CD4-positive, alpha-beta T cell treated with Interleukin-4 for 1 hour (primary cell): ENCODE results near the gene STK32C.
A peak's percentile ranks its signal among the peaks of the same experiment; 100 is the strongest.

ENCODE experiments used
- DNase-seq, 2 donors: peaks; one replicate each; pipeline ENCODE4 v3.0.0-alpha.2; 2020 to 2022

The STK32C gene

GRCh38 chr10:132163826-132164515 lies 143.8 kb downstream of the STK32C start:
- DNase-seq, result no peak

DNA sequence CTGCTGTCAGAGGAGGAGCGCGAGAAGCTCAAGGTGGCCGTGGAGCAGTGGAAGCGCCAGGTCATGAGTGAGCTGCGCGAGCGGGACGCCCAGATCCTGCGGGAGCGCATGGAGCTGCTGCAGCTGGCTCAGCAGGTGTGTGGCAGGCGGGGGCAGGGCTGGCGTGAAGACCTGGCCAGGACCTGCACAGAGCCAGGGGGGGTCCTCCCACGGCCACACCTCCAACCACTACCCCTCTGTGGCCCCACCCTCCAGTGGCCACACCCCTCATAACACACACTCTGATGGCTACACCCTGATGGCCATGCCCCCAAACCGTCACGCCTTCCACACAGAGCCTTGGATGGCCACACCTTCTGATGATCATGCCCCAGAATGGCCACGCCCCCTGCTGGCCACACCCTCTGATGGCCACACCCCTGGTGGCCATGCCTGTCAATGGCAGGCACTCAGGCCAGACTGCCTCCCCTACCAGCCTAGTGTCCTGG lies 144.4 kb downstream of the STK32C start:
- DNase-seq, result peak in 1 of 2 donors; percentile 69

DNA sequence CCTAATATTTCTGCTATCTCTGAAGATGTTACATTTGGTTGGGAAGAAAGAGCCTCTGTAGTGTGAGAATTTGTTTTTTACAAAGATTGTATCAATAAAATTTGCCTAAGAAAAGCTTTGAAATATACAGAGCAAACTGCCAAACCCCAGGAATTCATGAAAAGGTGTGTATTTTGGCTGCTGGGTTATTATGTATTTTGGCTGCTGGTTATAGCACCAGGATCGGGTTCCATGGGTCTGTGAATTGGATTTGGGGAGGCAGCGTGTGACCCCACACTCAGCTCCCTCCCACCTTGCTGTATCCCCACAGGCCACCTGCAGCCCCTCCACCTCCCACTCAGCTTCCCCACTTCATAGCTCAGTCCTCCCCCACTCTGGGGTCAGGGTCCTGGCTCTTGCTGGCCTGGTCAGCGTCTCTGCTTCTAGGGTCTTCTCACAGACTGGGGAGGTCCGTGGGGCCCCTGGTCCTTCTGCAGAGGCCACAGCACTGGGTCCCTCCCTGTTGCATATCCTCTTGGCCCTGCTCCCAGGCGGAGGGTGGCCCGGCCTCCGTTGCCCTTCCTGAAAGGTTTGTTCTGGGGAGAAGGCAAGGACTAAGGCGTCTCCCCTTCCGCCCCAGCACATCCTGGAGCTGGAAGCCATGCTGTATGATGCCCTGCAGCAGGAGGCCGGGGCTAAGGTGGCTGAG lies 145.0 kb downstream of the STK32C start:
- no peak for DNase-seq

- DNase-seq, result peak in 1 of 2 donors; percentile 59
Observed at GRCh38 chr10:132162021-132162531, 145.7 kb downstream of the STK32C start.

DNA sequence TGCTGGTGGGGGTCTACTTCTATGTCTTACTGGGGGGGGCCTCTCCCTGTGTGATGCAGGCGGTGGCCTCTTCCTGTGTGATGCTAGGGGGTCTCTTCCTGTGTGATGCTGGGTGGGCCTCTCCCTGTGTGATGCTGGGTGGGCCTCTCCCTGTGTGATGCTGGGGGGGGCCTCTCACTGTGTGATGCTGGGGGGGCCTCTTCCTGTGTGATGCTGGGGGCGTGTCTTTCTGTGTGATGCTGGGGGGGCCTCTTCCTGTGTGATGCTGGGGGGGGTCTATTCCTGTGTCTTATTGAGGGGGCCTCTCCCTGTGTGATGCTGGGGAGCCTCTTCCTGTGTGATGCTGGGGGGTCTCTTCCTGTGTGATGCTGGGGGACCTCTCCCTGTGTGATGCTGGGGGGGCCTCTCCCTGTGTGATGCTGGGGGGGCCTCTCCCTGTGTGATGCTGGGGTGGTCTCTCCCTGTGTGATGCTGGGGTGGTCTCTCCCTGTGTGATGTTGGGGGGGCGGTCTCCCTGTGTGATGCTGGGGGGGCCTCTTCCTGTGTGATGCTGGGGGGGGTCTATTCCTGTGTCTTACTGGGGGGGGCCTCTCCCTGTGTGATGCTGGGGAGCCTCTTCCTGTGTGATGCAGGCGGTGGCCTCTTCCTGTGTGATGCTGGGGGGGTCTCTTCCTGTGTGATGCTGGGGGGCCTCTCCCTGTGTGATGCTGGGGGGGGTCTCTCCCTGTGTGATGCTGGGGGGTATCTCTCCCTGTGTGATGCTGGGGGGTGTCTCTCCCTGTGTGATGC lies 146.7 kb downstream of the STK32C start:
- DNase-seq, result peak; percentile 46 to 74

DNA sequence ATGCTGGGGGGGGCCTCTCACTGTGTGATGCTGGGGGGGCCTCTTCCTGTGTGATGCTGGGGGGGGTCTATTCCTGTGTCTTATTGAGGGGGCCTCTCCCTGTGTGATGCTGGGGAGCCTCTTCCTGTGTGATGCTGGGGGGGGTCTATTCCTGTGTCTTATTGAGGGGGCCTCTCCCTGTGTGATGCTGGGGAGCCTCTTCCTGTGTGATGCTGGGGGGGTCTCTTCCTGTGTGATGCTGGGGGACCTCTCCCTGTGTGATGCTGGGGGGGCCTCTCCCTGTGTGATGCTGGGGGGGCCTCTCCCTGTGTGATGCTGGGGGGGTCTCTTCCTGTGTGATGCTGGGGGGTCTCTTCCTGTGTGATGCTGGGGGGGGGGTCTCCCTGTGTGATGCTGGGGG lies 147.5 kb downstream of the STK32C start:
- peak in 1 of 2 donors; percentile 56 for DNase-seq

GRCh38 chr10:132159302-132160230 lies 148.2 kb downstream of the STK32C start:
- peak; percentile 58 to 83 for DNase-seq

- DNase-seq, result peak; percentile 33 to 79
Observed at GRCh38 chr10:132158823-132159222, 148.9 kb downstream of the STK32C start.

GRCh38 chr10:132158122-132158741 lies 149.5 kb downstream of the STK32C start:
- peak; percentile 41 to 77 for DNase-seq
